Measurements from ENCODE around the gene SPAG17.

GRCh38 chr1:118204105-118204504 is 19.1 kb upstream of the SPAG17 start:
- TF ChIP-seq EZH2 (IDR thresholded peaks at IDR 0.05; ENCODE audit: insufficient read depth, low read length) (no peak), CTCF (IDR thresholded peaks at IDR 0.05; ENCODE audit: insufficient read depth, low read depth, low read length) (no peak)

All from astrocyte (in vitro differentiated cells and primary cell).